ENCODE measurements around the gene PSMC4. TPM values are rescaled to one million over a fixed set of nuclear protein-coding genes. Genes with fewer than 3 reads are reported as not detected.

Gene PSMC4
- total and polyA plus RNA-seq, 2 experiments from 2014 or later = 85.4 to 94.7 TPM

- Histone ChIP-seq H2AFZ (no peak overlapping the region), H3K36me3 (replicated peaks; ENCODE audit: insufficient read depth, low read depth) (no peaks in the 10 kb centered on the region), H3K4me1 (ENCODE audit: insufficient read depth) (no peaks in the 10 kb centered on the region), H3K27ac (no peak overlapping the region), H3K79me2 (peaks cover 31% of the 10 kb centered on the region), H3K4me3 (no peak overlapping the region), H3K27me3 (no peaks in the 10 kb centered on the region), H3K9me3 (ENCODE audit: low read depth) (no peaks in the 10 kb centered on the region), H3K4me2 (no peak overlapping the region), H4K20me1 (ENCODE audit: insufficient read depth, poor library complexity, severe bottlenecking) (no peaks in the 10 kb centered on the region), H3K9me2 (replicated peaks; ENCODE audit: insufficient read depth) (no peaks in the 10 kb centered on the region)
- TF ChIP-seq CTCF (IDR thresholded peaks at IDR 0.05; ENCODE audit: poor library complexity) (no peak), EZH2 (IDR thresholded peaks at IDR 0.05; ENCODE audit: borderline replicate concordance) (no peak), EZH2phosphoT487 (IDR thresholded peaks at IDR 0.05; ENCODE audit: low read depth, severe bottlenecking, unreplicated experiment) (no peak)
- 97% methylated on average over 24 of the region's 24 CpGs for WGBS (ENCODE audit: low lambda C conversion rate, missing lambda C conversion rate)
- DNase-seq (ENCODE audit: low spot score) = no peak
Measured at GRCh38 chr19:39974377-39975155, 3.6 kb downstream of the PSMC4 start.

GRCh38 chr19:39982883-39983282 is 11.9 kb downstream of the PSMC4 start:
- H3K36me3 ChIP-seq (replicated peaks; ENCODE audit: insufficient read depth, low read depth) = no peaks in the 10 kb centered on the region
- no peaks in the 10 kb centered on the region for H3K27me3 ChIP-seq
- H3K4me2 ChIP-seq = no peak overlapping the region
- H3K79me2 ChIP-seq = peaks cover 34% of the 10 kb centered on the region
- 97% methylated on average over 1 of the region's 1 CpG for WGBS (ENCODE audit: low lambda C conversion rate, missing lambda C conversion rate)
- H3K27ac ChIP-seq = no peak overlapping the region
- no peaks in the 10 kb centered on the region for H3K4me1 ChIP-seq (ENCODE audit: insufficient read depth)
- H4K20me1 ChIP-seq (ENCODE audit: insufficient read depth, poor library complexity, severe bottlenecking) = no peaks in the 10 kb centered on the region
- no peaks in the 10 kb centered on the region for H3K9me2 ChIP-seq (replicated peaks; ENCODE audit: insufficient read depth)
- no peak overlapping the region for H2AFZ ChIP-seq
- no peak overlapping the region for H3K4me3 ChIP-seq
- peaks cover 4% of the 10 kb centered on the region for H3K9me3 ChIP-seq (ENCODE audit: low read depth)
- no peak for DNase-seq (ENCODE audit: low spot score)
- no peak for TF ChIP-seq EZH2 (IDR thresholded peaks at IDR 0.05; ENCODE audit: borderline replicate concordance)
- TF ChIP-seq EZH2phosphoT487 (IDR thresholded peaks at IDR 0.05; ENCODE audit: low read depth, severe bottlenecking, unreplicated experiment) = no peak
- no peak for TF ChIP-seq CTCF (IDR thresholded peaks at IDR 0.05; ENCODE audit: poor library complexity)

- Histone ChIP-seq H3K4me2 (no peak overlapping the region), H3K27ac (no peak overlapping the region), H3K9me3 (ENCODE audit: low read depth) (peaks cover 4% of the 10 kb centered on the region), H3K4me1 (ENCODE audit: insufficient read depth) (no peaks in the 10 kb centered on the region), H3K4me3 (no peak overlapping the region), H3K27me3 (no peaks in the 10 kb centered on the region), H3K36me3 (replicated peaks; ENCODE audit: insufficient read depth, low read depth) (no peaks in the 10 kb centered on the region), H4K20me1 (ENCODE audit: insufficient read depth, poor library complexity, severe bottlenecking) (no peaks in the 10 kb centered on the region), H3K79me2 (peaks cover 43% of the 10 kb centered on the region), H3K9me2 (replicated peaks; ENCODE audit: insufficient read depth) (no peaks in the 10 kb centered on the region), H2AFZ (no peak overlapping the region)
- DNase-seq (ENCODE audit: low spot score) = no peak
- 98% methylated on average over 5 of the region's 5 CpGs for WGBS (ENCODE audit: low lambda C conversion rate, missing lambda C conversion rate)
- TF ChIP-seq EZH2 (IDR thresholded peaks at IDR 0.05; ENCODE audit: borderline replicate concordance) = no peak
- no peak for TF ChIP-seq CTCF (IDR thresholded peaks at IDR 0.05; ENCODE audit: poor library complexity)
- TF ChIP-seq EZH2phosphoT487 (IDR thresholded peaks at IDR 0.05; ENCODE audit: low read depth, severe bottlenecking, unreplicated experiment) = no peak
Measured at GRCh38 chr19:39983695-39984300, 12.8 kb downstream of the PSMC4 start.

Measured in hepatocyte (in vitro differentiated cells).